Sigmoid colon (tissue), 7 donors: ENCODE measurements around the gene PRKN. TPM values are rescaled to one million over a fixed set of nuclear protein-coding genes. Genes with fewer than 3 reads are reported as not detected.

ENCODE experiments used
- DNase-seq: peaks from one replicate; pipeline ENCODE4 v3.0.0-alpha.2; 2019
- H3K27ac ChIP-seq, 4 donors: fragments of 200-600 bp; sonication (generic); one replicate each; pipeline ENCODE4 v1.5.1; 2016 to 2019; ENCODE audit warnings: mild to moderate bottlenecking in 1 of 4
- H3K27me3 ChIP-seq, 3 donors: fragments of 200-600 bp; sonication (generic); one replicate each; pipeline ENCODE4 v1.5.1; 2019; ENCODE audit warnings: mild to moderate bottlenecking in 1 of 3
- H3K36me3 ChIP-seq, 4 donors: fragments of 200-600 bp; sonication (generic); one replicate each; pipeline ENCODE4 v1.5.1; 2016 to 2019
- H3K4me1 ChIP-seq, 4 donors: fragments of 200-600 bp; sonication (generic); one replicate each; pipeline ENCODE4 v1.5.1; 2017 to 2019
- H3K4me3 ChIP-seq, 4 donors: fragments of 200-600 bp; sonication (generic); one replicate each; pipeline ENCODE4 v1.5.1; 2017 to 2019; ENCODE audit warnings: mild to moderate bottlenecking in 2 of 4, moderate library complexity in 1 of 4
- H3K9me3 ChIP-seq, 4 donors: fragments of 200-600 bp in 3 of 4; sonication (generic) in 3 of 4; one replicate each; pipeline versions ENCODE4 v1.5.1 to v1.6.1; 2013 to 2019
- EP300 ChIP-seq, 4 donors: sonication (generic); formaldehyde crosslinking; IDR thresholded peaks; one replicate each; pipeline ENCODE4 v1.6.1; 2017; ENCODE audit warnings: antibody characterized with exemption in 4 of 4
- POLR2A ChIP-seq, 2 donors: fragments of 450-650 bp; IDR thresholded peaks; one replicate each; pipeline ENCODE4 v1.6.1; 2016; ENCODE audit warnings: antibody characterized with exemption in 2 of 2, mild to moderate bottlenecking in 2 of 2, moderate library complexity in 2 of 2
- POLR2AphosphoS5 ChIP-seq, 4 donors: sonication (generic); formaldehyde crosslinking; IDR thresholded peaks; one replicate each; pipeline ENCODE4 v1.6.1; 2017; ENCODE audit warnings: antibody characterized with exemption in 4 of 4
- WGBS, 2 donors: extraction: QIAGEN DNeasy Blood & Tissue Kit; methylation state at CpG; one replicate each; pipeline ENCODE4 v1.1.7; 2013; 5-methylcytosine and 5-hydroxymethylcytosine counted together
- intact Hi-C: fragments of 100-400 bp; cut with DNase I; formaldehyde crosslinking; loops from one replicate; pipeline ENCODE4 v1.15.1; 2023
- polyA plus RNA-seq, 3 donors: library from polyadenylated mRNA; stranded (reverse); fragments of 200-250 nt; gene quantifications; one replicate each; pipeline ENCODE4 v1.2.3, GENCODE V29; 2013
- total RNA-seq, 4 donors: library from RNA; depleted of rRNA; stranded (reverse); fragments of >200 nt; gene quantifications; one replicate each; pipeline ENCODE4 v1.1.0, GENCODE V29; 2016
- TF ChIP-seq, protein P1 (sequence below), 4 experiments: fragments of 450-650 bp in 3 of 4; fragments of 200-600 bp in 1 of 4; IDR thresholded peaks; one replicate each; pipeline ENCODE4 v1.5.1; 2016 to 2019; ENCODE audit warnings: antibody characterized with exemption in 4 of 4, mild to moderate bottlenecking in 3 of 4, moderate library complexity in 2 of 4
- donor health status: healthy with polysubstance abuse.
- donor health status: Bipolar disorder and iron deficiency.
- donor health status: healthy.

Gene PRKN
- total and polyA plus RNA-seq, 7 donors = 0.38 to 173 (median 9.7) TPM

DNA sequence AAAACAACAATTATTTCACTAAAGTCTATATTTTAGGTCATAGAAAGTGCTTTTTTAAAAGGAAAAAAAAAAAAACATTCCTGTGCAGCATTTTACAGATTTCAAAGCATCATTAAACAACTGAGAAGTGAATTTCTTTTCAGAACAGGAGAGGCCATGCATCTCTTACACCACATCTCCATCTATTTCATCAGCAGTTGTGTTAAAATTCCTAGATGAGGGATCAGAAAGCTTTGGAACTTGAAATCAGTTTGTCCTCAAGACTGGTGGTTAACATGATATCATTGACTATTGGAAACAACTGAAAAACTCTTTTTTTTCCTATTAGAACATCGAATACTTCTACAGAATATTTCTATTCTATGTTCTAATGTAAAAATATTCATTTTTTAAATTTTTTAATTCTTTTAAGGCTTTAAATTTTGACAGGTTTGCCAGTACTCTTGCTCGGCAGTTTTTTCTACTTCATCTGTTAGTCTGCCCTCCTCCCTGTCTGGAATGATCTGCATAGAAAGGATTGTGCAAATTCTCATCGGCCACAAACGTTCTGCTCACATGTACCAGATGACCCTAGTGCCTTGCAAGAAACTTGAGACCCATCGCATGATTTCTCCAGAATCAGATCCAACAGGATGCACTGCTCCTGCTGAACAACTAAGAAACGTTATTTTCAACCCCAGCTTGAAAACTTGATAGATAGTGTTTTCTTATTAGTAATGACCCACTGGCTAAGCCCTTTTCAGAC is 1042.7 kb downstream of the PRKN start:
- H3K27me3 ChIP-seq = no peaks in the 10 kb centered on the region
- no peak overlapping the region for H3K4me3 ChIP-seq
- intact Hi-C loops = no loop called here
- TF ChIP-seq, protein P1, sequence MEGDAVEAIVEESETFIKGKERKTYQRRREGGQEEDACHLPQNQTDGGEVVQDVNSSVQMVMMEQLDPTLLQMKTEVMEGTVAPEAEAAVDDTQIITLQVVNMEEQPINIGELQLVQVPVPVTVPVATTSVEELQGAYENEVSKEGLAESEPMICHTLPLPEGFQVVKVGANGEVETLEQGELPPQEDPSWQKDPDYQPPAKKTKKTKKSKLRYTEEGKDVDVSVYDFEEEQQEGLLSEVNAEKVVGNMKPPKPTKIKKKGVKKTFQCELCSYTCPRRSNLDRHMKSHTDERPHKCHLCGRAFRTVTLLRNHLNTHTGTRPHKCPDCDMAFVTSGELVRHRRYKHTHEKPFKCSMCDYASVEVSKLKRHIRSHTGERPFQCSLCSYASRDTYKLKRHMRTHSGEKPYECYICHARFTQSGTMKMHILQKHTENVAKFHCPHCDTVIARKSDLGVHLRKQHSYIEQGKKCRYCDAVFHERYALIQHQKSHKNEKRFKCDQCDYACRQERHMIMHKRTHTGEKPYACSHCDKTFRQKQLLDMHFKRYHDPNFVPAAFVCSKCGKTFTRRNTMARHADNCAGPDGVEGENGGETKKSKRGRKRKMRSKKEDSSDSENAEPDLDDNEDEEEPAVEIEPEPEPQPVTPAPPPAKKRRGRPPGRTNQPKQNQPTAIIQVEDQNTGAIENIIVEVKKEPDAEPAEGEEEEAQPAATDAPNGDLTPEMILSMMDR (IDR thresholded peaks at IDR 0.05) = no peak
- TF ChIP-seq POLR2AphosphoS5 (IDR thresholded peaks at IDR 0.05) (no peak), EP300 (IDR thresholded peaks at IDR 0.05) (no peak), POLR2A (IDR thresholded peaks at IDR 0.05) (no peak)
- DNase-seq = no peak
- no peaks in the 10 kb centered on the region for H3K4me1 ChIP-seq
- H3K27ac ChIP-seq = no peak overlapping the region
- WGBS, 2 donors = 70 to 76% methylated on average over 6 of the region's 6 CpGs
- H3K9me3 ChIP-seq = no peaks in the 10 kb centered on the region
- H3K36me3 ChIP-seq = no peaks in the 10 kb centered on the region

DNA sequence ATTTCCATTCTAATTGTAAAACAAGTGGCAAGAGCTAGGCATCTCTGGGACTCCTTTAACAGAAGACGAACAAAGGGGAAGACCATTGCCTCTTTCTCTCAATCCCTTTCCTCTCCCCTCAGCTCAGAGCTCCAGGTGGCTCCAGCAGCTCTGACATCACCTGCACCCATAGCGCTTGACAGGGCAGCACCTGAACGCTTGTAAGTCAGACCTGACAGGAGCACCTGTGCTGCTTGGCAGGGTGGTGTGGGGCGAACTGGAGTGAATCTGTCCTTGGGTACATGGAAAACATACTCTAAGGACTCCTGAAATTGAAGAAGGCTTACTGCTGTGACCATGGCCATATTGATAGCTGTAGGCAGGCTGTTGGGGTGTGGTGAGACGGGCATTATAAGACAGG is 1044.2 kb downstream of the PRKN start:
- no peaks in the 10 kb centered on the region for H3K36me3 ChIP-seq
- no peaks in the 10 kb centered on the region for H3K27me3 ChIP-seq
- intact Hi-C loops = no loop called here
- no peak for TF ChIP-seq EP300 (IDR thresholded peaks at IDR 0.05)
- TF ChIP-seq POLR2A (IDR thresholded peaks at IDR 0.05) = no peak
- TF ChIP-seq, protein P1 (IDR thresholded peaks at IDR 0.05) = no peak
- no peak for TF ChIP-seq POLR2AphosphoS5 (IDR thresholded peaks at IDR 0.05)
- H3K4me1 ChIP-seq = no peaks in the 10 kb centered on the region
- H3K4me3 ChIP-seq = no peak overlapping the region
- WGBS, 2 donors = 90 to 91% methylated on average over 5 of the region's 5 CpGs
- no peaks in the 10 kb centered on the region for H3K9me3 ChIP-seq
- H3K27ac ChIP-seq = no peak overlapping the region
- DNase-seq = no peak

DNA sequence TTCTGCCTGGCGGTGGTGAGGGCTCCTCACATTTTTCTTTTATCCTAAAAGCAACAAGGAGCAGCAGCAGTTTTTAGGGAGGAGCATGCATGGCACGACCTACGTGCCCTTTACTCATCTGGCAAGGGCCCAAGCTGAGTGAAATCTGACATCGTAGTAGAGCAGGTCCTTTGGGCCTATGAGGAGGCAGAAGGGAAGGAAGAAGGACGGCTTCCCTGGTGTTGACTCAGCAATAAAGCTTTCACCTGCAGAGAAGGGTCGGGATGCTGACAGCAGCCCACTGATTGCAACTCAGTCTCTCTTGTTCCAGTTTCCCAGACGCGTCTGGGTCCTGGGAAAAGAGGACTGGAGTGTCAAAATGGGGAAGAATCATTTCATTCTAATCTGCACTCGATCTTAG is 1044.6 kb downstream of the PRKN start:
- TF ChIP-seq POLR2A (IDR thresholded peaks at IDR 0.05) = no peak
- TF ChIP-seq, protein P1 (IDR thresholded peaks at IDR 0.05) = no peak
- TF ChIP-seq POLR2AphosphoS5 (IDR thresholded peaks at IDR 0.05) = no peak
- TF ChIP-seq EP300 (IDR thresholded peaks at IDR 0.05) = no peak
- no peaks in the 10 kb centered on the region for H3K9me3 ChIP-seq
- H3K27ac ChIP-seq = no peak overlapping the region
- no peaks in the 10 kb centered on the region for H3K27me3 ChIP-seq
- H3K4me3 ChIP-seq = no peak overlapping the region
- H3K4me1 ChIP-seq = no peaks in the 10 kb centered on the region
- no peak for DNase-seq
- H3K36me3 ChIP-seq = no peaks in the 10 kb centered on the region
- WGBS, 2 donors = 49 to 67% methylated on average over 9 of the region's 9 CpGs
- intact Hi-C loops = no loop called here

DNA sequence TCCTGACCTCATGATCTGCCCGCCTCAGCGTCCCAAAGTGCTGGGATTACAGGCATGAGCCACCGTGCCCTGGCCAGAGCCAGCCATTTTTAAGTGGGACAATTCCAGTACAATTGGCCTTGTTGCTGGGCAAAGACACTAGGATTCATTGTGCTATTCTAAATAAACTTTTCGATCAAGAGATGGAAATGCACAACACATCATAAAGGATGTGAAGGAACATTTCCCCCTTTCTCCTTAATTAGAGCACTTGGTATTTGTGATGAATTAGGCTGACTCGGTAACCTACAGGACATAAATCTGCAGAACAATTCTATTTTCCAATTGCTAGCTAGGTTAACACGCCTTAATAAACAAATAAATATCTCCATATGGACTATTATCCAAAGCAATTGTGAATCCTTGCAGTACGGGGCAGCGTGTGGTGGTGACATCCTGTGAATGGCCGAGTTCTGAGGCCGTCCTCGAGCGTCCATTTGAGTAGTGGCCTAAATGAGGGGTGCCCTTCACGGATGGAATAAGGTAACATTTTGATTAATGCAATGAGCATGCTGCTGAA is 1047.5 kb downstream of the PRKN start:
- Histone ChIP-seq H3K4me3 (no peak overlapping the region), H3K9me3 (no peaks in the 10 kb centered on the region), H3K27ac (no peak overlapping the region), H3K4me1 (no peaks in the 10 kb centered on the region), H3K27me3 (no peaks in the 10 kb centered on the region), H3K36me3 (no peaks in the 10 kb centered on the region)
- no peak for DNase-seq
- no peak for TF ChIP-seq EP300 (IDR thresholded peaks at IDR 0.05)
- TF ChIP-seq, protein P1 (IDR thresholded peaks at IDR 0.05) = no peak
- no peak for TF ChIP-seq POLR2A (IDR thresholded peaks at IDR 0.05)
- TF ChIP-seq POLR2AphosphoS5 (IDR thresholded peaks at IDR 0.05) = no peak
- intact Hi-C loops = no loop called here
- 89 to 93% methylated on average over 13 of the region's 13 CpGs for WGBS, 2 donors
